ENCODE measurements around the gene HRH1.
"Not testable (repeated sequence)": the region's sequence is repeated elsewhere in the genome, so short reads cannot be mapped to it uniquely, and the experiment has no call there.

The HRH1 gene

DNA sequence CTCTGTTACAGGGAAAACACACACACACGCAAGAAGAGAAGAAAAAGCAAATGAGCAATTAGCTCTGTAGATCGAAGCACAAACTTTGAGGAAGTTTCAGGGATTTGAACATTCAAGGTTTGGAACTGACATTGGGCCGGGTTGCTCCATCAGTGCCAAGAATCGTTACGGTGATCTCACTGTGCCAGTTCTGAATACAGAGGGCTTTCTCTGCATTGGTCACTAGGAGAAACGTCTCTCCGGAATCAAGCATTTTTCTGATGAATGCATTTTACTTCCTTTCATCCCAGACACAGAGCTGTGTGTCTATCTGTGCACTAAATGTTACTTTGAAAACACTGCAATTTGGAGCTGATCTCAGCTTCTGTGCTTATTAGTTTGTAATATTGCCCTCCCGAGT is 11.2 kb downstream of the HRH1 start:
- no peaks in the 10 kb centered on the region for H3K4me1 ChIP-seq (ENCODE audit: control insufficient read depth, insufficient read depth, low read length)
- peaks cover 4% of the 10 kb centered on the region for H3K27me3 ChIP-seq (ENCODE audit: control insufficient read depth, insufficient read depth, low read length)
- H3K9me3 ChIP-seq (ENCODE audit: control insufficient read depth, low read length), result no peaks in the 10 kb centered on the region
- no peak overlapping the region for H3K9ac ChIP-seq (ENCODE audit: low read length)
- no peaks in the 10 kb centered on the region for H3K36me3 ChIP-seq (ENCODE audit: control insufficient read depth, insufficient read depth, low read length)
- no peak overlapping the region for H3K4me3 ChIP-seq (ENCODE audit: low read length)

DNA sequence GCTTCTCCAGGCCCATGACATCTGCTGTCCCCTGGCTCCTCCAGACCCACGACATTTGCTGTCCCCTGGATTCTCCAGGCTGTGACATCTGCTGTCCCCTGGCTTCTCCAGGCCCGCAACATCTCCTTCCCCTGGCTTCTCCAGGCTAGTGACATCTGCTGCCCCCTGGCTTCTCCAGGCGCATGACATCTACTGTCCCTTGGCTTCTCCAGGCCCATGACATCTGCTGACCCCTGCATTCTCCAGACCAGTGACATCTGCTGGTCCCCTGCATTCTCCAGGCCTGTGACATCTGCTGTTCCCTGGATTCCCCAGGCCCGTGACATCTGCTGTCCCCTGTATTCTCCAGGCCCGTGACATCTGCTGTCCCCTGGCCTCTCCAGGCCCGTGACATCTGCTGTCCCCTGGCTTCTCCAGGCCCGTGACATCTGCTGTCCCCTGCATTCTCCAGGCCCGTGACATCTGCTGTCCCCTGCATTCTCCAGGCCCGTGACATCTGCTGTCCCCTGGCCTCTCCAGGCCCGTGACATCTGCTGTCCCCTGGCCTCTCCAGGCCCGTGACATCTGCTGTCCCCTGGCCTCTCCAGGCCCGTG is 12.6 kb downstream of the HRH1 start:
- not testable (repeated sequence) for H3K36me3 ChIP-seq (ENCODE audit: control insufficient read depth, insufficient read depth, low read length); H3K4me3 ChIP-seq (ENCODE audit: low read length); H3K4me1 ChIP-seq (ENCODE audit: control insufficient read depth, insufficient read depth, low read length); H3K9me3 ChIP-seq (ENCODE audit: control insufficient read depth, low read length); H3K27me3 ChIP-seq (ENCODE audit: control insufficient read depth, insufficient read depth, low read length); H3K9ac ChIP-seq (ENCODE audit: low read length)

DNA sequence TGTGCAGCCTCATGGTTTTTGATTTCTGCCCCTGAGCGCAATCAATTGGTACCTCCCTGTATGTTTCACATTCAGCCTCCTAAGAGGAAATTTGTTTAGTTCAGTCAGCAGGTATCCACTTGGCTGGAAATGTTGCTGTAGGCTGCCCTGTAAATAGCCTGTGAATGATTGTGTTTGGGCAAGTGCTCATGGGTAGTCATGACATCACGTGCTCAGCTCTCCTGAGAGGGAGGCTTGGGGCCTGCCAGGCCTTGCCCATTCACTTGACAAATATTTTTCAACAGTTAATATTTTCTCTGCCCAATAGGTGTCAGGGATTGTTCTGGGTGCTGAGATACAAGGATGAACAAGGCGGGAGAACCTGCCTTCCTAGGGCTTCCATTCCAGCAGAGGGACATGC is 13.3 kb downstream of the HRH1 start:
- H3K27me3 ChIP-seq (ENCODE audit: control insufficient read depth, insufficient read depth, low read length), result peaks cover 4% of the 10 kb centered on the region
- H3K9ac ChIP-seq (ENCODE audit: low read length), result no peak overlapping the region
- H3K4me3 ChIP-seq (ENCODE audit: low read length), result no peak overlapping the region
- H3K36me3 ChIP-seq (ENCODE audit: control insufficient read depth, insufficient read depth, low read length), result no peaks in the 10 kb centered on the region
- H3K4me1 ChIP-seq (ENCODE audit: control insufficient read depth, insufficient read depth, low read length), result no peaks in the 10 kb centered on the region
- no peaks in the 10 kb centered on the region for H3K9me3 ChIP-seq (ENCODE audit: control insufficient read depth, low read length)

DNA sequence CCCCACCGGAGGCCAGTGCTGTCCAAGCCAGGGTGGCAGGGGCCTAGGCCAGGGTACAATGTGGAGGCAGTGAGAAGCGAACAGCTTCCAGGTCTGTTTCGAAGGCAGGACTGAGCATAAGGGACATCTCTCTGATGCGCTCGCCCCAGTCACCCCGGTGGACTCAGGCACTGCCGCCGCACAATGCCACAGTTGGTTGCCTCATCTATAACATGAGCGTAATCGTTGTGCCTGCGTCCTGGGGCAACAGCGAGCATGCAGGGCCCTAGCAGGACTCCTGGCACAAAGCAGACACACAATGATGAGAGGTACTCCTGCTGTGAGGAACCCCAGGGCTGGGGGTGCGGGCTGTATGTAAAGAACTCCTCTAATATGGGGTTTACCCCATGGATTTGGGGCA is 14.1 kb downstream of the HRH1 start:
- peaks cover 1% of the 10 kb centered on the region for H3K27me3 ChIP-seq (ENCODE audit: control insufficient read depth, insufficient read depth, low read length)
- no peaks in the 10 kb centered on the region for H3K4me1 ChIP-seq (ENCODE audit: control insufficient read depth, insufficient read depth, low read length)
- H3K9ac ChIP-seq (ENCODE audit: low read length), result no peak overlapping the region
- no peak overlapping the region for H3K4me3 ChIP-seq (ENCODE audit: low read length)
- no peaks in the 10 kb centered on the region for H3K9me3 ChIP-seq (ENCODE audit: control insufficient read depth, low read length)
- H3K36me3 ChIP-seq (ENCODE audit: control insufficient read depth, insufficient read depth, low read length), result no peaks in the 10 kb centered on the region

DNA sequence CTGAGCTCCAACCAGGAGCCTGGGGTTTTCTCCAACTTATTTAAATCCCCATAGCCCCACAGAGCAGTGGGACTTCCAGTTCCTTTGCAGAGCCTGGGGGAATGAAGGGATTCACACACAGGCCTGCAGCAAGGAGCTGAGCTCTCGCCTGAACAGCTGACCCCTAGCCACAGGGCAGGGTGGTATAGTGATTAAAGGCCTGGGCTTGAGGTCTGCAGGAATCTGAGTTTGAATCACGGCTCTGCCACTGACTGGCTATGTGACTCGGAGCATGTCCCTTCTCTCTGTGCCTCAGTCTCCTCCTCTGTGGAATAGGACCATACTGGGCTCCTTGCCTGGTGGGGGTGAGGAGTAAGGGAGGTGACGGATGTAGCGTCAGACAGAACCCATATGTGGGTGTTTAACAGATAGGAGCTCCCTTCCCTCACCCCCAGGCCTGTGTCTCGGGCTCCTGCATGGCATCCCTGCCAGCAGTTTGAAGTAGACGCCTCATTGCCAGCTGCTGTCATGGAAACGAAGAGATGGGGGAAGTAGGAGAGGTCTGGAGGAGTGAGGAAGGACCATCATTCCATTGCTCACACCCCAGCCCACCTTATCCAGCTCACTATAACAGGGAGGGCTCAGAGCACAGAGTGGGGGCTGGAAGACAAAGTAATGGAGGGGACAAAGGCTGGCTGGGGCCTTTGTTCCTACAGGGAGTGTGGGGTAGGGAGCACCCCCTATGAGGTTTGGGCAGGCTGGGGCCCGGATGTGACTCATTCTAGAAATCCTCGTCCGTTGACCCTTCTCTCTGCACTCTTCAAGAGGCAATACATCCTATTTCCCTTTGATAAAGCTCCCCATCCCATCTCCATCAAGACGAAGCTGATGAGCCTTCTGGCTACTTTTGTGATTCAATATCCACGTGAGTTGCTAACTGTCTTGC is 14.8 kb downstream of the HRH1 start:
- Histone ChIP-seq H3K27me3 (ENCODE audit: control insufficient read depth, insufficient read depth, low read length) (no peaks in the 10 kb centered on the region), H3K9me3 (ENCODE audit: control insufficient read depth, low read length) (no peaks in the 10 kb centered on the region), H3K9ac (ENCODE audit: low read length) (no peak overlapping the region), H3K4me3 (ENCODE audit: low read length) (no peak overlapping the region), H3K36me3 (ENCODE audit: control insufficient read depth, insufficient read depth, low read length) (no peaks in the 10 kb centered on the region), H3K4me1 (ENCODE audit: control insufficient read depth, insufficient read depth, low read length) (no peaks in the 10 kb centered on the region)

DNA sequence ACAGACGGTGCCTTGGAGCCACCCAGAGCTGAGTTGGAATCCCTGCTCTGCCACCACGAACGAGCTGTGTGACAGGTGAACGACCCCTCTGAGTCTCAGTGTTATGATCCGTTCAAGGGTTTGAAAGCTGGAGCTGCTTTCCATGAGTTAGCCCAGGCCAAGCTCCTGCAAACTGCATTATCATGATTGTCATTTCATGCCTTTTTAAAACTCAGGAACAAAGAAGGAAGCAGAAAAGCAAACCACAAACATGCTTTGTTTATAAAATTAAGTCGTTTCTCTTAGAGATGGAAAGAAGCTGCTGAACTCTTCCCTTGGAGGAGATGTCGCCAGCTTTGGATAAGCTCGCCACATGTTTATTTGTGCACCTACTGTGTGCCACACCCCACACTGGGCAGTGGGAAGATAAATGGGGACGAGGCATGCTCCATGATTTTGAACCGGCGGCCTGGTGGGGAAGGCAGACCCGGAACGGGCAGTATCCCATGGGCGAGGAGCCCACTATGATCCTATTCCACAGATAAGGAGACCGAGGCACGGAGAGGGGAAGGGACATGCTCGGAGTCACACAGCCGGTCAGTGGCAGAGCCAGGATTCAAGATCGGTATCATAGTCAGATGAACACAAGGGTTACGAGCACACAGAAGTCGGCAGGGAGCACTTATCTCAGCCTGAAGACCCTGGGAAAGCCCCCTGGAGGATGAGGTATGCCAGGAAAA is 15.9 kb downstream of the HRH1 start:
- Histone ChIP-seq H3K27me3 (ENCODE audit: control insufficient read depth, insufficient read depth, low read length) (no peaks in the 10 kb centered on the region), H3K9me3 (ENCODE audit: control insufficient read depth, low read length) (no peaks in the 10 kb centered on the region), H3K36me3 (ENCODE audit: control insufficient read depth, insufficient read depth, low read length) (no peaks in the 10 kb centered on the region), H3K9ac (ENCODE audit: low read length) (no peak overlapping the region), H3K4me1 (ENCODE audit: control insufficient read depth, insufficient read depth, low read length) (no peaks in the 10 kb centered on the region), H3K4me3 (ENCODE audit: low read length) (no peak overlapping the region)

DNA sequence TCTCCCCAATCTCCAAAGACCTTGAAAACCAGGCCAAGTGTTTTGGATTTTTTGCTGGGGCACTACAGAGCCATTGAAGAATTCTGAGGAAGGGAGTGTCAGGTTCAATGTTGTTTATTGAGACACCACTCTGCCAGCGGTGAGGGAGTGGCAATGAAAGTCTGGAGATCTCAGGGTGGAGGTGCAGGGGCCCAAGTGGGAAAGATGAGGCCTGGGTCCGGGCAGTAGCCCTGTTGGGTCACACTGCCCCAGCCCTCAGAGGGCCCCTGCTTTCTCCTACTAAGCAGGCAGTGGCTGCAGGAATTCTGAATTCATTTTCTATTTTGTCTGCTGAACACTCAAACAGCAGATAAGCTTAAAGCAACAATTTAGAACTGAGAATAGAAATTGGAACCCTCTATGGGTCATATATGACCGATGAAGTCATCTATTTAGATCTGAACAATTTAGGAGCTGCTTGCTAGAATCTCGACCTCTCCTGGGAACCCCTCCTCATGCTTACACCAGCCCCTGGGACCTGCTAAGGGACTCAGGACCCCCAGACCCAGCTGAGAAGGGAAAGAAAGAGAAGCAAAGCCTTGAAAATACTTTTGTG is 17.9 kb downstream of the HRH1 start:
- Histone ChIP-seq H3K4me1 (ENCODE audit: control insufficient read depth, insufficient read depth, low read length) (no peaks in the 10 kb centered on the region), H3K36me3 (ENCODE audit: control insufficient read depth, insufficient read depth, low read length) (no peaks in the 10 kb centered on the region)

DNA sequence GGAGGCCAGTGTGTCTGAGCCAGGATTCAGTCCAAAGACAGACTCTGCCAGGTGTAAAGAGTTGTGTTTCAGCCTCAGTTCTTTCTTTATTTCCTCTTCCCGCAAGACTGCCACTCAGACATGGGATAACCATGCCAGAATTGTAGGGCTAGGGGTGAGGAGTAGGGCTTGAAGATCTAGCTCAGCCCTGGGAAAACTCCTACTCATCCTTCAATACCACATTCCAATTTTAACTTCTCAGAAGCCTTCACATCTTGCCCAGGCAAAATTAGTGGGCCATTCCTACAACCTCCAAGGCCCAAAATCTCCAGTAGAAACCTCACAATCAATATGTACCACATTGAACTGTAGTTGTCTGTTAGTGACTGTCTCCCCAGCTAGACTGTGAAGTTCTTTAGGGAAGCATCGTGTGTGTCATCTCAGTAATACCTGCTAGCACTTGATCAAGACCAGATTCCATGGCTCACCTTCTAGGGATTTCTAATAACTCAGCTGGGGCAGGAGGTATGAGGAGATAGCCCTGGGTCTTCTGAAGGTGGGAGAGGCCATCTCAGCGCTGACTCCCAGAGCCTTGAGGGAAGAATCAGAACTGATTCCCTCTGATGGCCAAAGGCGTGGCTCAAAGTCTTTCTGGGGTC is 19.7 kb downstream of the HRH1 start:
- H3K36me3 ChIP-seq (ENCODE audit: control insufficient read depth, insufficient read depth, low read length), result no peaks in the 10 kb centered on the region
- H3K4me3 ChIP-seq (ENCODE audit: low read length), result no peak overlapping the region
- no peaks in the 10 kb centered on the region for H3K4me1 ChIP-seq (ENCODE audit: control insufficient read depth, insufficient read depth, low read length)
- H3K9me3 ChIP-seq (ENCODE audit: control insufficient read depth, low read length), result no peaks in the 10 kb centered on the region
- H3K9ac ChIP-seq (ENCODE audit: low read length), result no peak overlapping the region
- H3K27me3 ChIP-seq (ENCODE audit: control insufficient read depth, insufficient read depth, low read length), result no peaks in the 10 kb centered on the region

More for the DNA sequence above, 17.9 kb downstream of the HRH1 start:
- no peak overlapping the region for H3K9ac ChIP-seq (ENCODE audit: low read length)
- no peaks in the 10 kb centered on the region for H3K27me3 ChIP-seq (ENCODE audit: control insufficient read depth, insufficient read depth, low read length)
- H3K9me3 ChIP-seq (ENCODE audit: control insufficient read depth, low read length), result no peaks in the 10 kb centered on the region
- no peak overlapping the region for H3K4me3 ChIP-seq (ENCODE audit: low read length)

DNA sequence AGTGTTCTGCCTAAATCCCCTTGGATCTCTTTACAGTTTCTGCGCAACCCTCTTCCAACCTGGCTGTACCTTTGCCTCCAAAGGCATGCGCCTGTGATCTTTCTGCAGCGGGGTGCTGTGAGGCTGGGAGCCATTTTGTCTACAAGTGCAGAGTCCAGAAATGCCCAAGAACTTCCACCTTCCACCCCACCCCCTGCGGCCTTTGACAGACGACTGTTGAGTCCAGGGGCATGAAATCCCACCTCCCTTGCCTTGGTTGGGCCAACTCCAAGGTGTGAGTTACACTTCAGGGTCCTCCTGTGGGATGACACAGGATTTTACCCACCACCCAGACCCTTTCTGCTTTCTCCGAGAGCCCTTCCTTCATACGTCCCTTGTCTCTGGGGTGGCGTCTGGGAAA is 24.1 kb downstream of the HRH1 start:
- H3K9me3 ChIP-seq (ENCODE audit: control insufficient read depth, low read length), result no peaks in the 10 kb centered on the region

DNA sequence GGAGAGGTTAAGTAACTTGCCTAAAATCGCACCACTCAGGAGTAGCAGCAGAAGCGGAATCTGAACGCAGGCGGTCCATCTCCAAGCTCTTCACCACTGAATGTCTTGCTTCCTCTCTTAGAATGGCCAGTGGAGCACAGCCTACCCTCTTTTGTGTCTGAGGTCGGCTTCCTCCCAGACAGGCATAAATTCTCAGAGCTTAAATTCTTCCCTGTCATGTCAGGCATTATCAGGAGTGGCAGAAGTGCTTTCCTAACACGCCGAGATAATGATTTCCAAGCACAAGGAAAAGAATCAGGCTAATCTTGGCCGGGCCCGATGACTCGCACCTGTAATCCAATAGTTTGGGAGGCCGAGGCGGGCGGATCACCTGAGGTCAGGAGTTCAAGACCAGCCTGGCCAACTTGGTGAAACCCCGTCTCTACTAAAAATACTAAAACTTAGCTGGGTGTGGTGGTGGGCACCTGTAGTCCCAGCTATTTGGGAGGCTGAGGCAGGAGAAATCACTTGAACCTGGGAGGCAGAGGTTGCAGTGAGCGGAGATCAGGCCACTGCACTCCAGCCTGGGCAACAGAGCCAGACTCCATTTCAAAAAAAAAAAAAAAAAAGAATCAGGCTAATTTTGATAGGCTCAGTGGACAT is 30.2 kb downstream of the HRH1 start:
- not testable (repeated sequence) for H3K4me3 ChIP-seq (ENCODE audit: low read length); H3K9me3 ChIP-seq (ENCODE audit: control insufficient read depth, low read length); H3K36me3 ChIP-seq (ENCODE audit: control insufficient read depth, insufficient read depth, low read length); H3K9ac ChIP-seq (ENCODE audit: low read length); H3K27me3 ChIP-seq (ENCODE audit: control insufficient read depth, insufficient read depth, low read length)
- peaks cover 23% of the 10 kb centered on the region for H3K4me1 ChIP-seq (ENCODE audit: control insufficient read depth, insufficient read depth, low read length)

More for the DNA sequence above, 24.1 kb downstream of the HRH1 start:
- H3K4me3 ChIP-seq (ENCODE audit: low read length), result no peak overlapping the region
- H3K9ac ChIP-seq (ENCODE audit: low read length), result no peak overlapping the region
- H3K36me3 ChIP-seq (ENCODE audit: control insufficient read depth, insufficient read depth, low read length), result no peaks in the 10 kb centered on the region
- no peaks in the 10 kb centered on the region for H3K27me3 ChIP-seq (ENCODE audit: control insufficient read depth, insufficient read depth, low read length)
- H3K4me1 ChIP-seq (ENCODE audit: control insufficient read depth, insufficient read depth, low read length), result no peaks in the 10 kb centered on the region

DNA sequence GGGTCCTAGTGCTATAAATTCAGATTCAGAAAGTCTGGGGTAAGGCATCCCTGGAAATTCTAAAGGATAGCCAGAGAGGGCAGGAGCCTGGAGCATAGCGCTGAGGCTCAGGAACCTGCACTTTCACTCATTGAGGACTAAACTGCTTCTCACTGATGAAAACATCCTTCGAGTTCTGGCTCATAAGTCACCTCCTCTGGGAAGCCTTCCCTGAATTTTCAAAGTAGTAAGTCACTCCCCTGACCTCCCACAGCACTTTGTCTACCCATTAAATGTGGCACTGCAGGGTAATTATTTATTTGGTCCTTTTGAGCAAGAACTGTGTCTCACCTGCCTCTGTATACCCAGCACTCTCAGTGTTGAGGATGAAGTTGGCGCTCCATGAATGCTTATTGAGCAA is 30.9 kb downstream of the HRH1 start:
- Histone ChIP-seq H3K36me3 (ENCODE audit: control insufficient read depth, insufficient read depth, low read length) (no peaks in the 10 kb centered on the region), H3K27me3 (ENCODE audit: control insufficient read depth, insufficient read depth, low read length) (no peaks in the 10 kb centered on the region), H3K9me3 (ENCODE audit: control insufficient read depth, low read length) (no peaks in the 10 kb centered on the region), H3K4me1 (ENCODE audit: control insufficient read depth, insufficient read depth, low read length) (peaks cover 23% of the 10 kb centered on the region), H3K9ac (ENCODE audit: low read length) (peak overlapping the region; percentile 2), H3K4me3 (ENCODE audit: low read length) (no peak overlapping the region)

All from mucosa of stomach (tissue), 1 donor.